Measurements from ENCODE around the gene SUZ12. TPM values are rescaled to one million over a fixed set of nuclear protein-coding genes. Genes with fewer than 3 reads are reported as not detected.
"Not testable (repeated sequence)": the region's sequence is repeated elsewhere in the genome, so short reads cannot be mapped to it uniquely, and the experiment has no call there.

The SUZ12 gene
- total RNA-seq, 4 donors from 2014 or later: 19.9 to 32.1 (median 23.8) TPM

GRCh38 chr17:31931756-31932155 is 5.1 kb upstream of the SUZ12 start:
- no peaks in the 10 kb centered on the region for H3K36me3 ChIP-seq
- H3K27me3 ChIP-seq: no peaks in the 10 kb centered on the region
- intact Hi-C loops (cut with DNase I): no loop called here
- no peaks in the 10 kb centered on the region for H3K4me1 ChIP-seq
- H3K4me3 ChIP-seq (replicated peaks in 1 of 3): no peak overlapping the region
- no peak for DNase-seq
- WGBS, 2 donors: 59 to 67% methylated on average over 1 of the region's 1 CpG
- H3K9me3 ChIP-seq: no peaks in the 10 kb centered on the region
- TF ChIP-seq CTCF (IDR thresholded peaks at IDR 0.05) (no peak), POLR2A (IDR thresholded peaks at IDR 0.05) (no peak)
- H3K27ac ChIP-seq: no peak overlapping the region

- no peak overlapping the region for H3K4me3 ChIP-seq (replicated peaks in 1 of 3)
- intact Hi-C loops (cut with DNase I): no loop called here
- TF ChIP-seq POLR2A (IDR thresholded peaks at IDR 0.05) (no peak), CTCF (IDR thresholded peaks at IDR 0.05) (no peak)
- 93 to 94% methylated on average over 5 of the region's 5 CpGs for WGBS, 2 donors
- no peaks in the 10 kb centered on the region for H3K36me3 ChIP-seq
- no peaks in the 10 kb centered on the region for H3K4me1 ChIP-seq
- no peak overlapping the region for H3K27ac ChIP-seq
- no peaks in the 10 kb centered on the region for H3K27me3 ChIP-seq
- DNase-seq: no peak
- no peaks in the 10 kb centered on the region for H3K9me3 ChIP-seq
Measured at GRCh38 chr17:31935512-31935911, 1.3 kb upstream of the SUZ12 start.

- H3K4me3 ChIP-seq (replicated peaks in 1 of 3); H3K27me3 ChIP-seq; H3K4me1 ChIP-seq; H3K9me3 ChIP-seq; H3K27ac ChIP-seq; DNase-seq; intact Hi-C loops (cut with DNase I); H3K36me3 ChIP-seq: not testable (repeated sequence)
- 10 to 14% methylated on average over 9 of the region's 12 CpGs for WGBS, 2 donors
Measured at GRCh38 chr17:31937926-31938641, 1.3 kb downstream of the SUZ12 start.

GRCh38 chr17:31941916-31942315 is 5.1 kb downstream of the SUZ12 start:
- H3K4me3 ChIP-seq (replicated peaks in 1 of 3); H3K27me3 ChIP-seq; intact Hi-C loops (cut with DNase I); H3K27ac ChIP-seq; H3K9me3 ChIP-seq; H3K4me1 ChIP-seq; DNase-seq; H3K36me3 ChIP-seq: not testable (repeated sequence)
- 92 to 93% methylated on average over 11 of the region's 11 CpGs for WGBS, 2 donors

GRCh38 chr17:31942396-31942795 is 5.6 kb downstream of the SUZ12 start:
- H3K4me1 ChIP-seq; H3K27ac ChIP-seq; intact Hi-C loops (cut with DNase I); DNase-seq; H3K9me3 ChIP-seq; H3K4me3 ChIP-seq (replicated peaks in 1 of 3); H3K36me3 ChIP-seq; H3K27me3 ChIP-seq: not testable (repeated sequence)
- WGBS, 2 donors: 92 to 93% methylated on average over 7 of the region's 7 CpGs

GRCh38 chr17:31951953-31952352 is 15.1 kb downstream of the SUZ12 start:
- H3K9me3 ChIP-seq; H3K36me3 ChIP-seq; H3K27me3 ChIP-seq; H3K4me3 ChIP-seq (replicated peaks in 1 of 3); intact Hi-C loops (cut with DNase I); H3K27ac ChIP-seq; H3K4me1 ChIP-seq; DNase-seq: not testable (repeated sequence)
- 98 to 100% methylated on average over 3 of the region's 3 CpGs for WGBS, 2 donors

GRCh38 chr17:31964131-31964530 is 27.3 kb downstream of the SUZ12 start:
- H3K27me3 ChIP-seq; H3K9me3 ChIP-seq; H3K36me3 ChIP-seq; H3K4me1 ChIP-seq; H3K27ac ChIP-seq; DNase-seq; H3K4me3 ChIP-seq (replicated peaks in 1 of 3); intact Hi-C loops (cut with DNase I): not testable (repeated sequence)
- WGBS, 2 donors: 94 to 99% methylated on average over 8 of the region's 8 CpGs

- 98% methylated on average over 3 of the region's 3 CpGs for WGBS, 2 donors
- H3K4me3 ChIP-seq (replicated peaks in 1 of 3): no peak overlapping the region
- no peak for TF ChIP-seq CTCF (IDR thresholded peaks at IDR 0.05)
- TF ChIP-seq POLR2A (IDR thresholded peaks at IDR 0.05): no peak
- H3K27ac ChIP-seq: no peak overlapping the region
- no peaks in the 10 kb centered on the region for H3K27me3 ChIP-seq
- no peak for DNase-seq
- peaks cover 7 to 13% of the 10 kb centered on the region in 2 donors for H3K36me3 ChIP-seq
- H3K9me3 ChIP-seq: no peaks in the 10 kb centered on the region
- H3K4me1 ChIP-seq: no peaks in the 10 kb centered on the region
- intact Hi-C loops (cut with DNase I): no loop called here
Measured at GRCh38 chr17:31967648-31968047, 30.8 kb downstream of the SUZ12 start.

GRCh38 chr17:31970416-31970815 is 33.6 kb downstream of the SUZ12 start:
- H3K36me3 ChIP-seq: peaks cover 7 to 16% of the 10 kb centered on the region in 2 donors
- H3K9me3 ChIP-seq; H3K27ac ChIP-seq; intact Hi-C loops (cut with DNase I); H3K4me3 ChIP-seq (replicated peaks in 1 of 3); H3K27me3 ChIP-seq; DNase-seq; H3K4me1 ChIP-seq: not testable (repeated sequence)
- WGBS, 2 donors: 86 to 87% methylated on average over 5 of the region's 5 CpGs

All from thyroid gland (tissue), 4 donors.